ENCODE measurements around the gene IRF8.
"Not testable (repeated sequence)": the region's sequence is repeated elsewhere in the genome, so short reads cannot be mapped to it uniquely, and the experiment has no call there.

The IRF8 gene

GRCh38 chr16:85869206-85869605 is 29.8 kb upstream of the IRF8 start:
- DNase-seq (ENCODE audit: low read depth) = no peak

GRCh38 chr16:85869785-85870558 is 29.0 kb upstream of the IRF8 start:
- DNase-seq (ENCODE audit: low read depth) = no peak

GRCh38 chr16:85871756-85872155 is 27.2 kb upstream of the IRF8 start:
- no peak for DNase-seq (ENCODE audit: low read depth)

- DNase-seq (ENCODE audit: low read depth) = no peak
These were observed 26.2 kb upstream of the IRF8 start for GRCh38 chr16:85872734-85873133.

GRCh38 chr16:85873153-85873552 is 25.8 kb upstream of the IRF8 start:
- DNase-seq (ENCODE audit: low read depth) = no peak

GRCh38 chr16:85874031-85874430 is 24.9 kb upstream of the IRF8 start:
- not testable (repeated sequence) for DNase-seq (ENCODE audit: low read depth)

GRCh38 chr16:85878407-85878806 is 20.6 kb upstream of the IRF8 start:
- DNase-seq (ENCODE audit: low read depth) = no peak

- peak; percentile 64 for DNase-seq (ENCODE audit: low read depth)
These were observed 20.1 kb upstream of the IRF8 start for GRCh38 chr16:85878875-85879274.

GRCh38 chr16:85879549-85879948 is 19.4 kb upstream of the IRF8 start:
- DNase-seq (ENCODE audit: low read depth) = no peak

GRCh38 chr16:85879975-85880831 is 18.8 kb upstream of the IRF8 start:
- no peak for DNase-seq (ENCODE audit: low read depth)

GRCh38 chr16:85880861-85881260 is 18.1 kb upstream of the IRF8 start:
- no peak for DNase-seq (ENCODE audit: low read depth)

GRCh38 chr16:85881436-85881835 is 17.5 kb upstream of the IRF8 start:
- DNase-seq (ENCODE audit: low read depth) = no peak

GRCh38 chr16:85882181-85882810 is 16.7 kb upstream of the IRF8 start:
- no peak for DNase-seq (ENCODE audit: low read depth)

- no peak for DNase-seq (ENCODE audit: low read depth)
These were observed 15.1 kb upstream of the IRF8 start for GRCh38 chr16:85883813-85884212.

- no peak for DNase-seq (ENCODE audit: low read depth)
These were observed 14.0 kb upstream of the IRF8 start for GRCh38 chr16:85884808-85885463.

- no peak for DNase-seq (ENCODE audit: low read depth)
These were observed 13.4 kb upstream of the IRF8 start for GRCh38 chr16:85885537-85885936.

GRCh38 chr16:85888405-85889331 is 10.3 kb upstream of the IRF8 start:
- peak; percentile 21 for DNase-seq (ENCODE audit: low read depth)

GRCh38 chr16:85891033-85891775 is 7.8 kb upstream of the IRF8 start:
- DNase-seq (ENCODE audit: low read depth) = no peak

- DNase-seq (ENCODE audit: low read depth) = no peak
These were observed 7.2 kb upstream of the IRF8 start for GRCh38 chr16:85891776-85892166.

GRCh38 chr16:85892760-85893159 is 6.2 kb upstream of the IRF8 start:
- no peak for DNase-seq (ENCODE audit: low read depth)
